MM.1S (cell line): Measurements from ENCODE around the gene LMBR1.

Experiments
- CTCF ChIP-seq: fragments of 300-600 bp; sonication (generic); IDR thresholded peaks from 2 replicates; pipeline ENCODE4 v1.5.1; 2016; ENCODE audit warnings: antibody characterized with exemption, low read length, mixed read lengths
- EZH2phosphoT487 ChIP-seq: fragments of 300-600 bp; sonication (generic); IDR thresholded peaks from 2 replicates; pipeline ENCODE4 v1.6.1; 2018; ENCODE audit warnings: antibody characterized with exemption, low read length

GRCh38 chr7:156759579-156760202, 133.3 kb downstream of the LMBR1 start:
- TF ChIP-seq CTCF (no peak), EZH2phosphoT487 (no peak)
